Neural cell (in vitro differentiated cells): Measurements from ENCODE around the gene PCOLCE2. TPM values are rescaled to one million over a fixed set of nuclear protein-coding genes. Genes with fewer than 3 reads are reported as not detected.

Experiments used
- H2AFZ ChIP-seq: fragments of 200-600, 300-800 bp; sonication (generic), shearing (Covaris generic); 2 replicates; pipeline ENCODE4 v1.6.0; 2014; ENCODE audit warnings: low read depth, mild to moderate bottlenecking, antibody characterized with exemption, low read length, moderate library complexity
- H3F3A ChIP-seq: fragments of 200-600 bp; shearing (Covaris generic); 2 replicates; pipeline ENCODE4 v1.6.1; 2016; ENCODE audit warnings: mild to moderate bottlenecking, moderate library complexity, mixed read lengths, antibody characterized with exemption, low read length; ENCODE audit not compliant: insufficient read depth, poor library complexity, severe bottlenecking
- H3K27ac ChIP-seq: fragments of 200-600, 300-800 bp; sonication (generic), shearing (Covaris generic); 2 replicates; pipeline ENCODE4 v1.5.1; 2014; ENCODE audit warnings: mild to moderate bottlenecking, low read length, moderate library complexity
- H3K27me3 ChIP-seq: fragments of 300-800, 200-600 bp; sonication (generic), shearing (Covaris generic); 2 replicates; pipeline ENCODE4 v1.6.0; 2014; ENCODE audit warnings: mild to moderate bottlenecking, low read depth, low read length, moderate library complexity; ENCODE audit not compliant: insufficient read depth
- H3K36me3 ChIP-seq: fragments of 300-800, 200-600 bp; sonication (generic), shearing (Covaris generic); 2 replicates; pipeline ENCODE4 v1.5.1; 2014; ENCODE audit warnings: mild to moderate bottlenecking, antibody characterized with exemption, low read length, moderate library complexity; ENCODE audit not compliant: insufficient read depth
- H3K4me2 ChIP-seq: fragments of 300-800, 200-600 bp; sonication (generic), shearing (Covaris generic); 2 replicates; pipeline ENCODE4 v1.6.0; 2014; ENCODE audit warnings: mild to moderate bottlenecking, low read length
- H3K4me3 ChIP-seq: fragments of 300-800, 200-600 bp; sonication (generic), shearing (Covaris generic); 2 replicates; pipeline ENCODE4 v1.5.1; 2014; ENCODE audit warnings: mild to moderate bottlenecking, low read length, moderate library complexity
- H3K79me2 ChIP-seq: fragments of 200-600 bp; shearing (Covaris generic); replicated peaks from 2 replicates; pipeline ENCODE4 v1.6.0; 2014; ENCODE audit warnings: mild to moderate bottlenecking, low read length, moderate library complexity; ENCODE audit not compliant: insufficient read depth
- H3K9ac ChIP-seq: fragments of 300-800, 200-600 bp; sonication (generic), shearing (Covaris generic); 2 replicates; pipeline ENCODE4 v1.6.1; 2016; ENCODE audit warnings: mild to moderate bottlenecking, low read length, mixed read lengths
- H3K9me2 ChIP-seq: fragments of 200-600 bp; shearing (Covaris generic); 2 replicates; pipeline ENCODE4 v1.6.1; 2016; ENCODE audit warnings: mild to moderate bottlenecking, low read length, mixed read lengths; ENCODE audit not compliant: insufficient read depth
- H3K9me3 ChIP-seq: fragments of 200-600, 300-800 bp; sonication (generic), shearing (Covaris generic); 2 replicates; pipeline ENCODE4 v1.6.1; 2016; ENCODE audit warnings: mild to moderate bottlenecking, mixed run types, low read length, moderate library complexity, mixed read lengths
- H4K20me1 ChIP-seq: fragments of 200-600 bp; shearing (Covaris generic); 2 replicates; pipeline ENCODE4 v1.6.1; 2016; ENCODE audit warnings: mild to moderate bottlenecking, mixed run types; ENCODE audit not compliant: insufficient read depth
- CTCF ChIP-seq: fragments of 450-650 bp; IDR thresholded peaks from 2 replicates; pipeline ENCODE4 v1.5.1; 2014; ENCODE audit warnings: antibody characterized with exemption, mild to moderate bottlenecking, moderate library complexity; ENCODE audit not compliant: poor library complexity, severe bottlenecking
- EP300 ChIP-seq: fragments of 450-650 bp; conservative IDR thresholded peaks from 2 replicates; pipeline ENCODE4 v1.6.1; 2014; ENCODE audit warnings: antibody characterized with exemption, mild to moderate bottlenecking, moderate library complexity; ENCODE audit not compliant: poor library complexity, severe bottlenecking
- EZH2 ChIP-seq: fragments of 200-600, 300-800 bp; shearing (Covaris generic), sonication (generic); IDR thresholded peaks from 2 replicates; pipeline ENCODE4 v1.6.1; 2014; ENCODE audit warnings: antibody characterized with exemption, low read length, borderline replicate concordance, mild to moderate bottlenecking; ENCODE audit not compliant: insufficient read depth, poor library complexity, severe bottlenecking
- MXI1 ChIP-seq: fragments of 450-650 bp; conservative IDR thresholded peaks from 2 replicates; pipeline ENCODE4 v1.6.1; 2014; ENCODE audit warnings: antibody characterized with exemption, mild to moderate bottlenecking; ENCODE audit not compliant: poor library complexity, severe bottlenecking
- POLR2AphosphoS5 ChIP-seq: IDR thresholded peaks from 2 replicates; pipeline ENCODE4 v1.6.1; 2012
- RAD21 ChIP-seq: fragments of 450-650 bp; conservative IDR thresholded peaks from 2 replicates; pipeline ENCODE4 v1.6.1; 2014; ENCODE audit warnings: antibody characterized with exemption, mild to moderate bottlenecking, moderate library complexity
- REST ChIP-seq: IDR thresholded peaks from 2 replicates; pipeline ENCODE4 v1.6.1; 2012; ENCODE audit warnings: borderline replicate concordance
- SMC3 ChIP-seq: fragments of 450-650 bp; conservative IDR thresholded peaks from 2 replicates; pipeline ENCODE4 v1.6.1; 2014; ENCODE audit warnings: antibody characterized with exemption, mild to moderate bottlenecking, moderate library complexity; ENCODE audit not compliant: poor library complexity
- TAF1 ChIP-seq: IDR thresholded peaks from 2 replicates; pipeline ENCODE4 v1.6.1; 2012; ENCODE audit warnings: low read depth
- polyA plus RNA-seq: library from polyadenylated mRNA; depleted of rRNA; stranded (reverse); fragments of >200 nt; gene quantifications from 2 replicates; pipeline ENCODE4 v1.2.3, GENCODE V29; 2014

Gene PCOLCE2
- polyA plus RNA-seq, 1 donor from 2014 or later, result 29.2 TPM

GRCh38 chr3:142889212-142890014 lies 530 bp upstream of the PCOLCE2 start:
- Histone ChIP-seq H3K27me3 (peaks cover 11% of the 10 kb centered on the region), H3K27ac (no peak overlapping the region), H3K9me3 (no peaks in the 10 kb centered on the region), H3F3A (no peaks in the 10 kb centered on the region), H3K36me3 (no peaks in the 10 kb centered on the region), H3K4me3 (peak overlapping the region; percentile 84), H4K20me1 (no peaks in the 10 kb centered on the region), H3K79me2 (no peaks in the 10 kb centered on the region), H3K9me2 (no peaks in the 10 kb centered on the region), H2AFZ (peak overlapping the region; percentile 43), H3K9ac (peak overlapping the region; percentile 63), H3K4me2 (peak overlapping the region; percentile 57)
- TF ChIP-seq EZH2 (no peak), POLR2AphosphoS5 (no peak), EP300 (no peak), TAF1 (no peak), SMC3 (no peak), CTCF (no peak), MXI1 (no peak), RAD21 (no peak), REST (no peak)

- Histone ChIP-seq H3K9me3 (no peaks in the 10 kb centered on the region), H3K4me3 (peak overlapping the region; percentile 84), H4K20me1 (no peaks in the 10 kb centered on the region), H3K9me2 (no peaks in the 10 kb centered on the region), H3K9ac (peak overlapping the region; percentile 63), H3K79me2 (no peaks in the 10 kb centered on the region), H3F3A (no peaks in the 10 kb centered on the region), H3K36me3 (no peaks in the 10 kb centered on the region), H3K27me3 (peaks cover 11% of the 10 kb centered on the region), H3K4me2 (peak overlapping the region; percentile 25), H3K27ac (no peak overlapping the region), H2AFZ (peak overlapping the region; percentile 43)
- no peak for TF ChIP-seq EP300
- no peak for TF ChIP-seq REST
- no peak for TF ChIP-seq TAF1
- TF ChIP-seq SMC3, result no peak
- no peak for TF ChIP-seq EZH2
- TF ChIP-seq CTCF, result no peak
- no peak for TF ChIP-seq RAD21
- TF ChIP-seq MXI1, result no peak
- TF ChIP-seq POLR2AphosphoS5, result no peak
Observed at GRCh38 chr3:142888099-142888480, 793 bp downstream of the PCOLCE2 start.
